Measurements from ENCODE around the gene WASL. TPM values are rescaled to one million over a fixed set of nuclear protein-coding genes. Genes with fewer than 3 reads are reported as not detected.

WASL gene
- total and polyA plus RNA-seq, 7 donors = 32.4 to 80.5 (median 43.4) TPM

DNA sequence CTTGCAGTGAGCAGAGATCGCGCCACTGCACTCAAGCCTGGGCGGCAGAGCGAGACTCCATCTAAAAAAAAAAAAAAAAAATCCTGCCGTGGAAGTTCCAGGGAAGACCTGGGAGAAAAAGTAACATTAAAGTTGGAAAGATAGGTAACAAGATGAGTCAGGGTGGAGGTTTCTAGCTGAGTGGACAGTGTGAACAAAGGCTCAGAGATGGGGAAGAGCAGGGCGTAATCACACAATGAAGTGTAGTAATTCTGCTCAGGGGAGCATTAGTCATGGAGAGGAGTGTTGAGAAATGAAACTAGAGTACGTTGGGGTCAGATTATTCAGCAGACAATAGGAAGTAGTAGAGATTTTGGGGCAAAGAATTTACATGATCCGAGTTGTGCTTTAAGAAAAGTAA lies 21.6 kb upstream of the WASL start:
- Histone ChIP-seq H3K27me3 (no peaks in the 10 kb centered on the region), H3K27ac (no peak overlapping the region), H3K4me3 (no peak overlapping the region), H3K9me3 (no peaks in the 10 kb centered on the region), H3K4me1 (no peaks in the 10 kb centered on the region), H3K36me3 (no peaks in the 10 kb centered on the region)
- DNase-seq = no peak
- intact Hi-C loops (cut with DNase I) = no loop called here
- WGBS, 2 donors = 80 to 87% methylated on average over 8 of the region's 8 CpGs
- TF ChIP-seq, protein P1, sequence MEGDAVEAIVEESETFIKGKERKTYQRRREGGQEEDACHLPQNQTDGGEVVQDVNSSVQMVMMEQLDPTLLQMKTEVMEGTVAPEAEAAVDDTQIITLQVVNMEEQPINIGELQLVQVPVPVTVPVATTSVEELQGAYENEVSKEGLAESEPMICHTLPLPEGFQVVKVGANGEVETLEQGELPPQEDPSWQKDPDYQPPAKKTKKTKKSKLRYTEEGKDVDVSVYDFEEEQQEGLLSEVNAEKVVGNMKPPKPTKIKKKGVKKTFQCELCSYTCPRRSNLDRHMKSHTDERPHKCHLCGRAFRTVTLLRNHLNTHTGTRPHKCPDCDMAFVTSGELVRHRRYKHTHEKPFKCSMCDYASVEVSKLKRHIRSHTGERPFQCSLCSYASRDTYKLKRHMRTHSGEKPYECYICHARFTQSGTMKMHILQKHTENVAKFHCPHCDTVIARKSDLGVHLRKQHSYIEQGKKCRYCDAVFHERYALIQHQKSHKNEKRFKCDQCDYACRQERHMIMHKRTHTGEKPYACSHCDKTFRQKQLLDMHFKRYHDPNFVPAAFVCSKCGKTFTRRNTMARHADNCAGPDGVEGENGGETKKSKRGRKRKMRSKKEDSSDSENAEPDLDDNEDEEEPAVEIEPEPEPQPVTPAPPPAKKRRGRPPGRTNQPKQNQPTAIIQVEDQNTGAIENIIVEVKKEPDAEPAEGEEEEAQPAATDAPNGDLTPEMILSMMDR (IDR thresholded peaks at IDR 0.05) = no peak
- TF ChIP-seq EP300 (IDR thresholded peaks at IDR 0.05) (no peak), POLR2AphosphoS5 (IDR thresholded peaks at IDR 0.05) (no peak), POLR2A (IDR thresholded peaks at IDR 0.05) (no peak)

DNA sequence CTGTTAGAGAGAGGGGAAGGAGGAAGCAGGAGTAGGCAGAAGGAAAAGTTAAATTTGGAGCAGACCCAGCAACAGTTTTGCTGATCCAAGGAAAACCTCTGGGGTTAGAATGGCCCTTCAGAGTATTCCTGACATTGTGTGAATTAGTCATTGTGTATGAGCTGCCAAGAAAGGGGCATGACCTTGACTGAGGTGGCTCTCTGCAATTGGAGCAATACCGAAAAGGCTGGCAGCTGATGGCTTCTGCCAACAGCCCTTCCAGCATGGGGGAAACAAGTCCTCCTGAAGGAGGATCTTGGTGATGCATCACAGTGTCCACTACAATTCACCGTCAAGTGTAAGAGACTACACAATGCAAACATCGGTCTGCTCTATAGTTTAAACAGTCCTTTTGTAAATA lies 20.6 kb upstream of the WASL start:
- WGBS, 2 donors = 78 to 85% methylated on average over 3 of the region's 3 CpGs
- DNase-seq = no peak
- Histone ChIP-seq H3K4me1 (no peaks in the 10 kb centered on the region), H3K36me3 (no peaks in the 10 kb centered on the region), H3K27ac (no peak overlapping the region), H3K9me3 (no peaks in the 10 kb centered on the region), H3K27me3 (no peaks in the 10 kb centered on the region), H3K4me3 (no peak overlapping the region)
- no peak for TF ChIP-seq POLR2A (IDR thresholded peaks at IDR 0.05)
- no peak for TF ChIP-seq POLR2AphosphoS5 (IDR thresholded peaks at IDR 0.05)
- no peak for TF ChIP-seq EP300 (IDR thresholded peaks at IDR 0.05)
- TF ChIP-seq, protein P1 (IDR thresholded peaks at IDR 0.05) = no peak
- intact Hi-C loops (cut with DNase I) = no loop called here

DNA sequence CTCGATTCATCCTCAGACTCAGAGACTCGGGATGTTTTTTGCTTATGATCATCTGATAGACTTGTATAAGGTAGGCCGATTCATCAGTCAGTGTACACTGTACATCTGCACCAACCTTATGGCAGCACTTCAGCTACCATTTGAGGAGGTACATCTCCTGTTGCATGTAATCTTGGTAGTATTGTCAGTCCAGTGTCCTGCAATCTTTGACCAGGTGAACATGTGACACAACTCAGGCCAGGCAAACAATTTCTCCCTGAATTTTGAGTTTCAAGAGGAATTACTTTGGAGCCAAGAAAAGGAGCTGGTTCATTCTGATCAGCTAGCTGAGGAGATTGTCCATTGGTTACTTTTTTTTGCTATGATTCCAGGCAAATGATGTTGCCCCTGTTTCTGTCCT lies 19.7 kb upstream of the WASL start:
- intact Hi-C loops (cut with DNase I) = no loop called here
- H3K4me3 ChIP-seq = no peak overlapping the region
- H3K36me3 ChIP-seq = no peaks in the 10 kb centered on the region
- TF ChIP-seq POLR2AphosphoS5 (IDR thresholded peaks at IDR 0.05) = no peak
- TF ChIP-seq, protein P1 (IDR thresholded peaks at IDR 0.05) = no peak
- TF ChIP-seq POLR2A (IDR thresholded peaks at IDR 0.05) = no peak
- TF ChIP-seq EP300 (IDR thresholded peaks at IDR 0.05) = no peak
- H3K27me3 ChIP-seq = no peaks in the 10 kb centered on the region
- no peaks in the 10 kb centered on the region for H3K9me3 ChIP-seq
- WGBS, 2 donors = 94% methylated on average over 3 of the region's 3 CpGs
- no peak overlapping the region for H3K27ac ChIP-seq
- H3K4me1 ChIP-seq = no peaks in the 10 kb centered on the region
- DNase-seq = no peak

DNA sequence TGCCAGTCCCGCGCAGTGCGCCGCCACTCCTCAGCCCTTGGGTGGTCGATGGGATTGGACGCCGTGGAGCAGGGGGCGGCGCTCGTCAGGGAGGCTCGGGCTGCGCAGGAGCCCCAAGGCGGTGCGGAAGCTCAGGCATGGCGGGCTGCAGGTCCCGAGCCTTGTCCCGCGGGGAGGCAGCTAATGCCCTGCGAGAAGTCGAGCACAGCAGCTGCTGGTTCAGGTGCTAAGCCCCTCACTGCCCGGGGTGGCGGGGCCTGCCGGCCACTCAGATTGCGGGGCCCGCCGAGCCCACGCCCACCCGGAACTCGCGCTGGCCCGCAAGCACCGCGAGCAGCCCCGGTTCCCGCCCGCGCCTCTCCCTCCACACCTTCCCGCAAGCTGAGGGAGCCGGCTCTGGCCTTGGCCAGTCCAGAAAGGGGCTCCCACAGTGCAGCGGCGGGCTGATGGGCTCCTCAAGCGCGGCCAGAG lies 14.4 kb upstream of the WASL start:
- no peaks in the 10 kb centered on the region for H3K27me3 ChIP-seq
- no peaks in the 10 kb centered on the region for H3K36me3 ChIP-seq
- intact Hi-C loops (cut with DNase I) = no loop called here
- no peak overlapping the region for H3K4me3 ChIP-seq
- TF ChIP-seq, protein P1 (IDR thresholded peaks at IDR 0.05) = no peak
- H3K9me3 ChIP-seq = peaks cover 0 to 5% (median 0%) of the 10 kb centered on the region in 4 donors
- no peak overlapping the region for H3K27ac ChIP-seq
- no peaks in the 10 kb centered on the region for H3K4me1 ChIP-seq
- no peak for DNase-seq
- 96 to 97% methylated on average over 43 of the region's 43 CpGs for WGBS, 2 donors

DNA sequence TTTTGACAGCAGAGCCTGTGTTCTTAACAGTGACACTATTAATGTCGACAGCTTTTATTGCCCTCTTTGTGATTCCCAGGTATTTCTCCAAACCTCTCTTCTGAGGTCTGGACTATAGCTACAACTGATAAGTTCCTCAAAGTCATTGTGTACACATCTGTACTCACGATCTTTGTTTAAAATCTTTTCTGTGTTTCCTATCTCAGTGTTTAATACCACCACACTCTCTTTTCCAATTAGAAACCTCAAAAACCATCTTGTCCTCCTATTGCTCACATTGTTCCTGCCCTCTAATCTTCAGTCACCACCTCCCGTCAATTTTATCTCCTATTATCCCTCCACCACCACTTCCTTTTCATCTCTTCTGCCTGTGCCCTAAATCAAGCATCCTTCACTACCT lies 12.9 kb upstream of the WASL start:
- Histone ChIP-seq H3K4me3 (no peak overlapping the region), H3K36me3 (no peaks in the 10 kb centered on the region), H3K9me3 (peaks cover 0 to 5% (median 0%) of the 10 kb centered on the region in 4 donors), H3K27ac (no peak overlapping the region), H3K27me3 (no peaks in the 10 kb centered on the region), H3K4me1 (no peaks in the 10 kb centered on the region)
- no peak for TF ChIP-seq POLR2A (IDR thresholded peaks at IDR 0.05)
- no peak for TF ChIP-seq POLR2AphosphoS5 (IDR thresholded peaks at IDR 0.05)
- TF ChIP-seq, protein P1 (IDR thresholded peaks at IDR 0.05) = no peak
- TF ChIP-seq EP300 (IDR thresholded peaks at IDR 0.05) = no peak
- intact Hi-C loops (cut with DNase I) = no loop called here
- no peak for DNase-seq
- WGBS, 2 donors = 55 to 70% methylated on average over 3 of the region's 3 CpGs
